Adipocyte (in vitro differentiated cells): ENCODE data around the gene HCFC1.

Experiments
- DNase-seq: peaks from one replicate; pipeline ENCODE4 v3.0.0-alpha.2; 2015; ENCODE audit warnings: low read depth
- H3K27me3 ChIP-seq: replicated peaks from 2 replicates; pipeline ENCODE4 v1.7.0; 2013; ENCODE audit warnings: mild to moderate bottlenecking, low read length, moderate library complexity; ENCODE audit not compliant: control insufficient read depth, insufficient read depth
- H3K36me3 ChIP-seq: 2 replicates; pipeline ENCODE4 v1.7.0; 2013; ENCODE audit warnings: low read length, mild to moderate bottlenecking, moderate library complexity; ENCODE audit not compliant: control insufficient read depth, insufficient read depth, severe bottlenecking
- H3K4me1 ChIP-seq: 2 replicates; pipeline ENCODE4 v1.7.0; 2013; ENCODE audit warnings: mild to moderate bottlenecking, low read length, moderate library complexity; ENCODE audit not compliant: control insufficient read depth, insufficient read depth
- H3K4me3 ChIP-seq: 2 replicates; pipeline ENCODE4 v1.7.0; 2013; ENCODE audit warnings: mild to moderate bottlenecking, low read length, moderate library complexity
- H3K9ac ChIP-seq: 2 replicates; pipeline ENCODE4 v1.7.0; 2013; ENCODE audit warnings: mild to moderate bottlenecking, low read length, moderate library complexity
- H3K9me3 ChIP-seq: 2 replicates; pipeline ENCODE4 v1.7.0; 2013; ENCODE audit warnings: mild to moderate bottlenecking, low read length, moderate library complexity; ENCODE audit not compliant: control insufficient read depth

The HCFC1 gene

DNA sequence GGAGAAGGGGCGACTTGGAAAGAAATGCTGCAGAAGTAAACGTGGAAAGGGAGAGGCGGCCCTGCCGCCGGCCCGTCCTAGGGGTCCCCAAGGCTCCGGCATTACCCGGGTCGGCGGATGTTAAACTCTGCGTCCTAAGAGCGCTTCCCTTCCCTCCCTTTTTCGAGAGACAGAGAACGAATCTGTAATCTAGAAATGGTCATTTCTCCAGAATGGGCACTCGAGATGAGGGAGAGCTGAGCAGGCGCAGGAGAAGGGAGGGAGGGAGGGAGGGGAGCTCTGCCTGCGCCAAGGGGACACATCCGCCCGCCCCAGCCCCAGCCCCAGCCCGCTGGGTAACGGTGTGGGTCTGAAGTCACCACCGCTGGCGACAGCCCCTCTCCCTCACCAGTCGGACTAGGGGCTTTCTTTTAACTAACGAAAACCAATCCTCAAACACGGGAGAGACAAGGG, 1.7 kb downstream of the HCFC1 start:
- DNase-seq: peak; percentile 52
- Histone ChIP-seq H3K36me3 (no peaks in the 10 kb centered on the region), H3K4me1 (peaks cover 50% of the 10 kb centered on the region), H3K9ac (peak overlapping the region; percentile 100), H3K27me3 (no peaks in the 10 kb centered on the region), H3K9me3 (no peaks in the 10 kb centered on the region), H3K4me3 (peak overlapping the region; percentile 99)

DNA sequence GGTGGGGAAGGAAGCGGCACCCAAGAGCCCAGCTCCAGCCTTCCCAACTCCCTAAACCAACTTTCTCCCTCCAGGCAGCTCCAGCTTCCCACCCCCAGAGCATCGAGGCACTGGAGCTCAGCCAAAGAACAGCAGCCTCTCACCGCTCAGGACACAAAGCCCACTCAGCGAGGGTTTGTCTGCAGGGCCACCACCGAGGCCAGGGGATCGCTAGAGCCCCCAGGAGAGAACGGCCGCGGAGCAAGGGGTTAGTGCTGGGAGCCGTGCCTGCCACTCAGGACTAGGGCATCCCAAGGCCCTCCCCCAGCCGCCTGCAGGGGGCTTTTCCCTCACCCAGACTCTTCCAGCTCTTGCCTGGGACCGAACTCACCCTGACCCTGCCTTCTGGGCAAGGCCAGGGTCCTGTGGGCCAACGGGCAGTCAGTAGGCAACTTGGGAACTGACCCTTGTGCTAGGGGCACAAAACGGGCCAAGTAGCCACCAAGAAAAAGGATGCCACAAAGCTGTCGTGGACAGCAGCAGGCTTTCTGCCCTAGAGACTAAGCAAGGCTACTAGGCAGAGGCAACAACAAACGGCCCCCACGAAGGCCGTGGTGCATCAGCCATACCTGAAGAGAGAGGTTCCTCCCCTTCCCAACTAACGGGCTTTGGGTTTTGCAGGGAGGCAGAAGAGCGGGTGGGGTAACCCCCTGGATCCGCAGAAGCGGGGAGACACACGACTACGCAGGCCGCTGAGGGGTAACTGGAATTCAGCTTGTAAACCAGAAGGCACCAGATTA, 2.3 kb downstream of the HCFC1 start:
- peak overlapping the region; percentile 99 for H3K4me3 ChIP-seq
- H3K27me3 ChIP-seq: no peaks in the 10 kb centered on the region
- peak; percentile 22 for DNase-seq
- no peaks in the 10 kb centered on the region for H3K36me3 ChIP-seq
- H3K4me1 ChIP-seq: peaks cover 44% of the 10 kb centered on the region
- H3K9ac ChIP-seq: peak overlapping the region; percentile 100
- H3K9me3 ChIP-seq: no peaks in the 10 kb centered on the region

DNA sequence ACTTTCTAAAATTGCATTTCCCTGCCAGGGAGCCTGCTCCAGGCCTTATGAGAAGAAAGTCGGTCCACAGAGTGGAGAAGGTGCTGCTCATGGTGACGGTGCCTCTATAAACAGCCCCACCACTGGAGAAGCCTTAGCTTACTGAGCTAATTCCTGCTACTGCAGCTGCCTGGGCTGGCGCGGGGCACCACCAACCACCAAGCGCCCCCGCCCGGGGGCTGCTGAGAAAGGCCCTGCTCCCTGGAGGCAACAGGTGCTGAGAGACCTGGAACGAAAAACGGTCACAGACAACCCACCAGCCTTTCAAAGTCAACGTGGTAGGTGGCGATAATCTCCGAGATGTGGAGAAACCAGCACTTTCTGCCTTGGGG, 2.9 kb downstream of the HCFC1 start:
- Histone ChIP-seq H3K4me3 (peak overlapping the region; percentile 99), H3K9ac (peak overlapping the region; percentile 100), H3K36me3 (peaks cover 3% of the 10 kb centered on the region), H3K4me1 (peaks cover 38% of the 10 kb centered on the region), H3K27me3 (no peaks in the 10 kb centered on the region), H3K9me3 (no peaks in the 10 kb centered on the region)
- DNase-seq: peak; percentile 33

DNA sequence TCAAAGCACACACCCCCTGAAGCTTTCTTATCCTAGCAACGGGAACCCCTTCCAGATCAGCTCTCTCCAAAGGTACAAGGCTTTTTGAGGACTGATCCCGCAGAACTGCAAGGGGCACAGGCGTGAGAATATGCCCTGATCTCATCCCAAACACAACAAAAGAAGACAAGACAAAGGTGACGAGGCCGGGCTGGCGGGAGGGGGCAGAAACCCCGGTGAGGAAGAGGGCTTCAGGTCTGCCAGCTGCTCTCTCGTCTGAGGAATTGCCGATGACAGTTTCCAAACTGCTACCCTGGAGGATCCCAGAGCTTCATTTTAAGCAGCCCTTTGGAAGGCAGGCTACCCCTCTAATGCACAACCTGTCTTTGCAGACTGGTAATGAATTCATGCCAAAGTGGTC, 3.4 kb downstream of the HCFC1 start:
- Histone ChIP-seq H3K4me3 (peak overlapping the region; percentile 99), H3K36me3 (peaks cover 5% of the 10 kb centered on the region), H3K27me3 (no peaks in the 10 kb centered on the region), H3K4me1 (peaks cover 33% of the 10 kb centered on the region), H3K9ac (peak overlapping the region; percentile 100), H3K9me3 (no peaks in the 10 kb centered on the region)
- DNase-seq: no peak

DNA sequence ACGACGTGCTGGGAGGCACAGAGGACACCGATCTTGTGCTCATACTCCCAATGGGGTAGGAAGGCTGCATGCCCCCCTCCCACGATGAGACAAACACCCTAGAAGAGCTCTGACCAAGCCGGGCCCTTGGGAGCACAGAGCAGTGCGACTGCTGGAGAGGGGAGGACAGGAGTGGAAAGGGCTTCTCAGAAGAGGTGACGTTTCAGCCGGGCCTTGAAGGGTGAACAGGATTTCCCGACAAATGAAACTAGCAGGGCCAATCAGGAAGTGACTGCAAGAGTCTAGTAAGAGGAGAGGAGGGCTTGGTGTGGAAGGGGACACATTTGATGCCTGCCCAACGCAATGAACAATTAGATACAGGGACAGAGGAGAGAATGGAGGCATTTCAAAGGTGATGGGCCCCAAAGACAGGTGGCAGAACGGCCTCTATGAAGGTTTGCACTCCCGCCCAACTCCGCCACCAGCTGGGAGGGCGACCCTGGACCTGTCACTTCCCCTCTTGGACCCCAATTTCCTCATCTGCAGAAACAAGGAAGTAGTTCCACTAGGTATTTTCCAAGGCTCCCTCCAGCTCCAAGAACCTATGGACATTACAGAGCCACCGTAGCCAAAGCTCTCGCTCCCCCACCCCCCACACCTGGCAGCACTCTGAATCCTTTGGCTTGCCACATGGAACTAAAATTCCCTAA, 3.9 kb downstream of the HCFC1 start:
- peak overlapping the region; percentile 100 for H3K9ac ChIP-seq
- H3K36me3 ChIP-seq: peaks cover 10% of the 10 kb centered on the region
- peaks cover 32% of the 10 kb centered on the region for H3K4me1 ChIP-seq
- H3K27me3 ChIP-seq: no peaks in the 10 kb centered on the region
- DNase-seq: no peak
- peak overlapping the region; percentile 3 for H3K4me3 ChIP-seq
- no peaks in the 10 kb centered on the region for H3K9me3 ChIP-seq

DNA sequence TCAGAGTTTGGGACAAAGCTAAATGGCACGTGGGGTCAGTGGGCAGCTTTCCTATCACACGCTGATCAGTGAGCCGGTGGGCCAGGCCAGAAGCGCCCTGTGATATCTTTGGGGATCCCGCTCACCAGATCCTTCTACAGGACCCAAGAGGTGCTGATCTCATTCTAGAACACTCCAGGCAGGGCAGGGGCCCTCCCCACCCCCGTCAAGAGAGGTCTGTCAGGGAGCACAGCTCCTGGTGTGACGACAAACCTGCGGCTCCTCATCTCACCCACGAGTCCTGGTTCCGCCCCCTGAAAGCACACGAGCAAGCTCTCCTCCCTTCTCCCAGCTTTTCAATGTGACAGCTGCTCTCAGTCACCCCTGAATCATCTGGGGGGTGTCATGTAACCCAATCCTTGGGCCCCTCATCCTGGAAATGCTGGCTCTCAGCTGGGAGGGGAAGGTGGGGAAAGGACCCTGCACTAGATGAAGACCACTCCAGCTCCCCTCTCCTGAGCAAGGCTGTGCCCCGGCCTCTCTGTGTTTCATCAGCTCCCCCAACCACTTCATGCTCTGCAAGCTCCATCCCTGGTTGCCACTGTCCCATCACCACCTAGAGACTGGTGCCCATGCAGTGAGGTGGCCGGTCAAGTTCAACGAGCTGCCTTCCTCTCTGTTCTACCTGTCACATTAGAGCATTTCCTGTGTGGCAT, 4.6 kb downstream of the HCFC1 start:
- H3K4me1 ChIP-seq: peaks cover 32% of the 10 kb centered on the region
- H3K9me3 ChIP-seq: no peaks in the 10 kb centered on the region
- H3K27me3 ChIP-seq: no peaks in the 10 kb centered on the region
- DNase-seq: no peak
- no peak overlapping the region for H3K9ac ChIP-seq
- peaks cover 17% of the 10 kb centered on the region for H3K36me3 ChIP-seq
- H3K4me3 ChIP-seq: no peak overlapping the region

DNA sequence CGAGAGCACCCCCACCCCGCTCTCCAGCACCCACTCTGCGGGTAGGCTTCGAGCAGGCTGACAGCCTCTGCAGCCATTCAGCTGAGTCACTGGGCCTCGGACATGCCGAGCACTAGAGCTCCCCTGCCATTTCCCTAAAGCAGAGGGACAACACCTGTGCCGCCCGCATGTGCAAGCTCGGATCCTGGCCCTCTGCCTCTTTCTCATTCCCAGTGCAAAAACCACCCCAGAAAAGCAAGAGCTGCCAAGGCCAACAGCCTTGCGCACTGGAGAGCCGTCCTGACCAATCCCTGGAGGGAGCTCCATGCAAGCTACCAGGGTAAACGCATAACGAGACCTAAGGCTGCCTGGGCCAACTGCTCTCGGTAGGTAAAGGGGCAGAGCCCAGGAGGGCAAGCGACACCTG, 5.3 kb downstream of the HCFC1 start:
- no peaks in the 10 kb centered on the region for H3K27me3 ChIP-seq
- no peak for DNase-seq
- no peak overlapping the region for H3K4me3 ChIP-seq
- H3K4me1 ChIP-seq: peaks cover 32% of the 10 kb centered on the region
- no peak overlapping the region for H3K9ac ChIP-seq
- H3K36me3 ChIP-seq: peaks cover 24% of the 10 kb centered on the region
- H3K9me3 ChIP-seq: no peaks in the 10 kb centered on the region

DNA sequence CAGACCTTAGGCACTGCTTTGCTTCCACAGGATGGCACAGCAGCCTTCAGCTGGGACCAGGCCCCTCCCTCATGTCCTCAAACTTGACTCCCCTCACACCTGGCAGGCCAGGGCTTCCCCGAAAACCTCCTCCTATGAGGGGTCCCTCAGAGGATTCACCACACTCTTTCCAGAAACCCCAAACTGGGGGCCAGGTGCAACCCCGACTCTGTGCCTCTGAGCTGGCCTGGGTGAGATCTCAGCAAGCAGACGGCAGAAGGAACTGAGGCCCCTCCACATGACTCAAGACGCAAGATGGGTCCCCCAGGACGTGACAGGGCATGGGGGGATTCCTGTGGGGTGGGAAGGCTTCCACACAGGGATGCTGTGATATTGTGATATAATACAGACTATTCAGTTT, 6.2 kb downstream of the HCFC1 start:
- no peak for DNase-seq
- Histone ChIP-seq H3K9ac (no peak overlapping the region), H3K4me3 (no peak overlapping the region), H3K36me3 (peaks cover 33% of the 10 kb centered on the region), H3K9me3 (no peaks in the 10 kb centered on the region), H3K4me1 (peaks cover 32% of the 10 kb centered on the region), H3K27me3 (no peaks in the 10 kb centered on the region)

DNA sequence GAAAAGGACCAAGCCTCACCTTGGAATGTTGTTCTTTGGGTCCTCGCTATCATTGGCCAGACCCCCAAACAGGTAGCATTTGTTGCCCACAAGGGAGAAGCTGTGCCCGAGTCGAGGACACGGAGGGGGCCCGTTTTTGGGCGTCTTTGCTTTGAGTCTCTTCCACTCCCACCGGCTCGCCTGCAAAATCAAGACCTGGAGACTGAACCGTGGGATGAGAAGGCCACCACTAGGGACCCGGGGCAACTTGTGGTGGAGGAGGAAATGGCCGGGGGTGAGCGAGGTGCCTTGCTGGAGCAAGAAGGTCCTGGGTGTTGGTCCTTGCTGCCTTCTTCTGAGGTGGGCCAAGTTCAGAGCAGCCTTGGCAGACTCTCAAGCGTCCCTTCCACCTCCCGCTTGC, 7.5 kb downstream of the HCFC1 start:
- DNase-seq: no peak
- Histone ChIP-seq H3K36me3 (peaks cover 46% of the 10 kb centered on the region), H3K9ac (no peak overlapping the region), H3K9me3 (no peaks in the 10 kb centered on the region), H3K4me3 (no peak overlapping the region), H3K27me3 (no peaks in the 10 kb centered on the region), H3K4me1 (peaks cover 28% of the 10 kb centered on the region)

DNA sequence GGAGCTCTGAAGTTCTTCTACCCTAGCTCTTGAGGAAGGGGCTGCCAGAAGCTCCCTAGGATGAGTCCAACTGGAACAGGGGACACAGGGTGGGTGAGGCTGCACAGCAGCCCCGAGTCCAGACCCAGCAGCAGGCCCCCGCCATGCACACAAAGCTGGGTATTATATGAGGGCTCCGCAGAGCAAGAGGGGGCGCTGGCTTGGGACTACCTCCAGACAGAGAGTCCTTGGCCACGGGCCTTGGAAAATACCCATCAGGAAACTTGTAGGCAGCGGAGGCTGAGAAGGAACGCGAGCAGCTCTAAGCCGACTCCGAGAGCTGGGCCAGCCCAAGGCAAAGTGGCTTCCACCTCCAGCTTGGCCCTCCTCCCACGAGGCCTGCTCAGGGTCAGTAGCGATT, 8.1 kb downstream of the HCFC1 start:
- peaks cover 52% of the 10 kb centered on the region for H3K36me3 ChIP-seq
- H3K4me1 ChIP-seq: peaks cover 22% of the 10 kb centered on the region
- H3K27me3 ChIP-seq: no peaks in the 10 kb centered on the region
- H3K9me3 ChIP-seq: no peaks in the 10 kb centered on the region
- H3K4me3 ChIP-seq: no peak overlapping the region
- no peak overlapping the region for H3K9ac ChIP-seq
- DNase-seq: no peak

DNA sequence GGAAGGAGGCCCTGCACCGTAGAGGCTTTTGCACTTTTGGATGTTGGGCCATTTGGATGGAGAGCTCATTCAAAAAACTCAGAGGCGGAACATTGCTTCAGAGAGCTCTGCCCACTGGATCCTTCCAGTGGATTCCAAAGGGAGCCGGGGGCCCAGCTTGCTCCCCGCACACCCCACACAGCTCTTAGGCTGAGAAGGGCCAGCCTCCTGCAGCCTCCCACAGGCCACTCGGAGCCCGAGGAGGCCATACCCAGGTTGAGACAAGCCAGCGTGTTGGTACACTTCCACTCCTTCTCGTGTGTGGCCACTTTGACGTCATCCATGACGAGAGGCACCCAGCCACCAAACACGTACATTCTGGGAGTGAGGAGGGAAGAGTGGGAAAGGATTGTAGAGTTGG, 10.3 kb downstream of the HCFC1 start:
- no peak overlapping the region for H3K9ac ChIP-seq
- peaks cover 3% of the 10 kb centered on the region for H3K4me1 ChIP-seq
- H3K36me3 ChIP-seq: peaks cover 74% of the 10 kb centered on the region
- no peaks in the 10 kb centered on the region for H3K9me3 ChIP-seq
- H3K27me3 ChIP-seq: no peaks in the 10 kb centered on the region
- no peak overlapping the region for H3K4me3 ChIP-seq
- DNase-seq: no peak
